ENCODE data around the gene CRKL. TPM values are rescaled to one million over a fixed set of nuclear protein-coding genes. Genes with fewer than 3 reads are reported as not detected.

The CRKL gene
- total RNA-seq, 1 donor from 2014 or later = 91.0 TPM

DNA sequence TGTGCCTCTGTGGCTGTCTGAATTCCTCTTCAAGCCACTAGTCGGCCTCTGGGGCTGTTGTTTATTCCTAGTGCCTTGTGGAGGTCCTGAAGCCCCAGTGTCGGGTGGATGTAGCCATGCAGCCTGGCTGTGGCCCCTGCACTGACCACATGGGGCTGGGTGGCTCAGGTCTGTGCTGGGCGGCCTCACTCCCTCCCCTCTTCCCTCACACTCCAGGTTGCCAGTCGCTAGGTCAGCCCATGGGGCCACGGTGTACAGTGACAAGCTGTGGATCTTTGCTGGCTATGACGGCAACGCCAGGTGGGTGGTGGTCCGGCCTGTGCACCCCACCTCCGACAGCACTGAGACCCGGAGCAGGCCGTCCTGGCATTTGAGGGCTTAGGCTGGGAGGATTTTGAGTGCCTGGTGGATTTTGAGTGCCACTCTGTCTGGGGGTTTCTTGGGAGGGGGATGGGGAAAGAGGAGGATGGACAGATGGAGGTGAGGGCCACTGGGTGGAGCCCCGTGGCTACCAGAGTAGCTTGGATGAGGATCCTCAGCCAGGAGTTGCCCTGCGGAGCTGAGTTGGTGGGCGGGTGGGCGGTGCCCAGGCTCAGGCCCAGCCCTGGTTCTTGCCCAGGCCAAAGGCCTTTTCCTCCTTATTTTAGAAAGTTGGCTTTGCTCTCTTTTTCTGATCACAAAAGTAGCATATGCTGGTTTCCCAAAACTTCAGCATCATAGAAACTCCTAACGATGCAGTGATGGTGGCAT lies 71.5 kb downstream of the CRKL start:
- Histone ChIP-seq H3K4me1 (no peaks in the 10 kb centered on the region), H3K4me3 (no peak overlapping the region), H3F3A (ENCODE audit: low read depth) (no peaks in the 10 kb centered on the region), H3K27ac (no peak overlapping the region), H4K20me1 (ENCODE audit: low read depth) (no peaks in the 10 kb centered on the region), H3K27me3 (no peaks in the 10 kb centered on the region), H3K36me3 (no peaks in the 10 kb centered on the region), H2AFZ (replicated peaks) (no peak overlapping the region), H3K9me3 (ENCODE audit: low read depth) (no peaks in the 10 kb centered on the region), H3K4me2 (no peak overlapping the region), H3K9ac (no peak overlapping the region), H3K79me2 (ENCODE audit: low read depth) (no peaks in the 10 kb centered on the region)
- peaks cover 7% of the 10 kb centered on the region for H3K4me1 Mint-ChIP-seq
- H3K4me3 Mint-ChIP-seq = no peak overlapping the region
- H3K36me3 Mint-ChIP-seq = peaks cover 11% of the 10 kb centered on the region
- H3K27ac Mint-ChIP-seq = no peak overlapping the region
- H3K27me3 Mint-ChIP-seq (ENCODE audit: insufficient read depth, low read depth) = no peaks in the 10 kb centered on the region
- no peaks in the 10 kb centered on the region for H3K9me3 Mint-ChIP-seq
- TF ChIP-seq EZH2 (IDR thresholded peaks at IDR 0.05) (no peak), EZH2phosphoT487 (IDR thresholded peaks at IDR 0.05) (no peak)
- TF ChIP-seq, protein P1, sequence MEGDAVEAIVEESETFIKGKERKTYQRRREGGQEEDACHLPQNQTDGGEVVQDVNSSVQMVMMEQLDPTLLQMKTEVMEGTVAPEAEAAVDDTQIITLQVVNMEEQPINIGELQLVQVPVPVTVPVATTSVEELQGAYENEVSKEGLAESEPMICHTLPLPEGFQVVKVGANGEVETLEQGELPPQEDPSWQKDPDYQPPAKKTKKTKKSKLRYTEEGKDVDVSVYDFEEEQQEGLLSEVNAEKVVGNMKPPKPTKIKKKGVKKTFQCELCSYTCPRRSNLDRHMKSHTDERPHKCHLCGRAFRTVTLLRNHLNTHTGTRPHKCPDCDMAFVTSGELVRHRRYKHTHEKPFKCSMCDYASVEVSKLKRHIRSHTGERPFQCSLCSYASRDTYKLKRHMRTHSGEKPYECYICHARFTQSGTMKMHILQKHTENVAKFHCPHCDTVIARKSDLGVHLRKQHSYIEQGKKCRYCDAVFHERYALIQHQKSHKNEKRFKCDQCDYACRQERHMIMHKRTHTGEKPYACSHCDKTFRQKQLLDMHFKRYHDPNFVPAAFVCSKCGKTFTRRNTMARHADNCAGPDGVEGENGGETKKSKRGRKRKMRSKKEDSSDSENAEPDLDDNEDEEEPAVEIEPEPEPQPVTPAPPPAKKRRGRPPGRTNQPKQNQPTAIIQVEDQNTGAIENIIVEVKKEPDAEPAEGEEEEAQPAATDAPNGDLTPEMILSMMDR (IDR thresholded peaks at IDR 0.05) = no peak
- no peak for DNase-seq (ENCODE audit: low spot score)

DNA sequence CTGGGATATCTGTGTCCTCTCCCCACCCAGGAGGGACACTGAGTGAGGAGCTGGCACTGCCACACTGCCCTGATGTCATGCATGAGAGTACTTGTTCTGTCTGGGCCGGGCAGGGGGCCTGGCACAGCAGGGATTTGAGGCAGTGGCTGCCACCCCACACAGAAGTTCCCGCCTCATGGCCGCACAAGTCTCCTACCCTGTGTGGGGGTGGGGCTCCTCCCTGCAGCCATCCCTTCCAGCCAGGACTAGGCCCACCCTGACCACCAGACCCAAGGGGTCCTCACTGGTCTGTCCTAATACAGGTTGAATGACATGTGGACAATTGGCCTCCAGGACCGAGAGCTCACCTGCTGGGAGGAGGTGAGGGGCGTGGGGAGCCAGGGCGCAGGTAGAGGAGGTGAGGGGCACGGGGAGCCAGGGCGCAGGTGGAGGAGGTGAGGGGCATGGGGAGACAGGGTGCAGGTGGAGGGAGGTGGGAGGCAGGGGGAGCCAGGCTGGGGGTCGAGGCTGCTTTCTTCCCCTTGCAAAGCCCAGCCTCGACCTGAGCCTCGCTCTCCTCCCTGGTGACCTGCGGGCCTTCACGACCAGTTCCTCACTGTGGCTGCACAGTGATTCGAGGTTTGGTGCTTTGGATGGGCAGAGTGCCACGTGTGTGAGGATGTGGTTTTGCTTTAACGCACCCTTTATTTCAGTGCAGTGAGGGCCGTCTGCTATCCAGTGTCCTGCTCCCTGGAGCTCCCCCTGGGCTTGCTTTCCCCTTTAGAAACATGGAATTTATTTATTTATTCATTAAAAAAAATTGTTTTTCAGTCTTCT lies 72.3 kb downstream of the CRKL start:
- H3K36me3 ChIP-seq = no peaks in the 10 kb centered on the region
- no peak for TF ChIP-seq EZH2 (IDR thresholded peaks at IDR 0.05)
- TF ChIP-seq EZH2phosphoT487 (IDR thresholded peaks at IDR 0.05) = no peak
- TF ChIP-seq, protein P1 (IDR thresholded peaks at IDR 0.05) = no peak
- no peaks in the 10 kb centered on the region for H3K27me3 Mint-ChIP-seq (ENCODE audit: insufficient read depth, low read depth)
- no peaks in the 10 kb centered on the region for H3K79me2 ChIP-seq (ENCODE audit: low read depth)
- H3K27ac ChIP-seq = no peak overlapping the region
- peaks cover 6% of the 10 kb centered on the region for H3K36me3 Mint-ChIP-seq
- H3F3A ChIP-seq (ENCODE audit: low read depth) = no peaks in the 10 kb centered on the region
- no peak for DNase-seq (ENCODE audit: low spot score)
- H3K4me3 ChIP-seq = no peak overlapping the region
- H3K4me1 ChIP-seq = no peaks in the 10 kb centered on the region
- H3K27ac Mint-ChIP-seq = peak overlapping the region; percentile 90
- no peak overlapping the region for H3K9ac ChIP-seq
- H3K9me3 Mint-ChIP-seq = no peaks in the 10 kb centered on the region
- H2AFZ ChIP-seq (replicated peaks) = no peak overlapping the region
- H3K27me3 ChIP-seq = no peaks in the 10 kb centered on the region
- H4K20me1 ChIP-seq (ENCODE audit: low read depth) = no peaks in the 10 kb centered on the region
- H3K4me2 ChIP-seq = no peak overlapping the region
- no peak overlapping the region for H3K4me3 Mint-ChIP-seq
- H3K9me3 ChIP-seq (ENCODE audit: low read depth) = no peaks in the 10 kb centered on the region
- H3K4me1 Mint-ChIP-seq = peaks cover 3% of the 10 kb centered on the region

DNA sequence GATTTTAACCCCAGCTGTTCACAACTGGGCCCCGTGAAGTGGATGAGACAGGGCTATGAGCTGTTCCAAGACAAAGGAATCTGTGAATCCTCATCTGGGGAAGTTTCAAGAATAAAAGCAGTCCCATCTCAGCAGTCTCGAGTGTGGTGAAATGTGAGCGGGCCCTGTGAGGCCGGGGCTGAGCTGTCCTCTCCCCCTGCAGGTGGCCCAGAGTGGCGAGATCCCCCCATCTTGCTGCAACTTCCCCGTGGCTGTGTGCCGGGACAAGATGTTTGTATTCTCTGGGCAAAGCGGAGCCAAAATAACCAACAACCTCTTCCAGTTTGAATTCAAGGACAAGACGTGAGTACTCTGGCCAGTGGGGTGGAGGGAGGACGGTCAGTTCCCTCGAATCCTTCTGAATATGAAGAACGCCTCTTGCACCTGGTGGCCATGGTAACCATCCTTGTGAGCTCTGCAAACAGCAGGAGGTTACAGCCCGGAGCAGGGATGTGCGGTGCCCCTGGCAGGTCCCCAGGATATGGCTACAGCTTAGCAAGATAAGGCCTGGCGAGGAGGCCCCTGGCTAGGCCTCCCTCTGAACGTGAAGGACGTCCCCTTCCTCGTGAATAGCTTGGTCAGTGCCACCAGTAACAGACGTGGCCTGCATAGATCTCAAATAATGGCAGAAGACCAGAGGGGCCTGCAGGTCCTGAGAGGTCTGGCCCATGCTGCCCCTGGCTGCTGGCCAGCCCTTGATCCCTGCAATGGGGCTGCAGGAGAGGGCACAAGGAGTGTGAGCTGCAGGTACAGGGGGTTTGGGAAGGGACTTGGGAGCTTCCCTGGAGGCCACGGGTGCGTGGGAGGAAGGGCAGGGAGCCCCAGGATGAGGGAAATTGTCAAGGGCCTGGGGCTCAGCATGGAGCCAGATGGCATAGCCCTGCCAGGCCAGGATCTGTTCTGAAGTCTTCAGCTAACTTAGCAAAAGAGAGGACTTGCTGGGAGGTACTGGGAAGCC lies 73.3 kb downstream of the CRKL start:
- Histone ChIP-seq H3K27me3 (no peaks in the 10 kb centered on the region), H3K79me2 (ENCODE audit: low read depth) (no peaks in the 10 kb centered on the region), H3K9ac (no peak overlapping the region), H3K36me3 (no peaks in the 10 kb centered on the region), H3K4me1 (no peaks in the 10 kb centered on the region), H2AFZ (replicated peaks) (no peak overlapping the region), H3K4me3 (no peak overlapping the region), H4K20me1 (ENCODE audit: low read depth) (no peaks in the 10 kb centered on the region), H3K4me2 (no peak overlapping the region), H3K9me3 (ENCODE audit: low read depth) (no peaks in the 10 kb centered on the region), H3F3A (ENCODE audit: low read depth) (no peaks in the 10 kb centered on the region), H3K27ac (no peak overlapping the region)
- peaks cover 7% of the 10 kb centered on the region for H3K36me3 Mint-ChIP-seq
- no peaks in the 10 kb centered on the region for H3K27me3 Mint-ChIP-seq (ENCODE audit: insufficient read depth, low read depth)
- H3K4me3 Mint-ChIP-seq = no peak overlapping the region
- DNase-seq (ENCODE audit: low spot score) = no peak
- H3K4me1 Mint-ChIP-seq = peaks cover 3% of the 10 kb centered on the region
- H3K9me3 Mint-ChIP-seq = no peaks in the 10 kb centered on the region
- TF ChIP-seq EZH2phosphoT487 (IDR thresholded peaks at IDR 0.05) (no peak), EZH2 (IDR thresholded peaks at IDR 0.05) (no peak)
- TF ChIP-seq, protein P1 (IDR thresholded peaks at IDR 0.05) = no peak
- peak overlapping the region; percentile 59 for H3K27ac Mint-ChIP-seq

Measured in neural progenitor cell (in vitro differentiated cells).